H1 (cell line): ENCODE data around the gene GEN1. TPM values are rescaled to one million over a fixed set of nuclear protein-coding genes. Genes with fewer than 3 reads are reported as not detected.

Source experiments
- CTCF ChIA-PET: fragments of 300-600 bp; sonication (Branson Sonifier 250); formaldehyde crosslinking; loops from one replicate; lab custom pipeline; 2021; ENCODE audit not compliant: partially characterized antibody; lab: Charles Lee
- POLR2A ChIA-PET: fragments of 300-600 bp; sonication (Branson Sonifier 250); formaldehyde crosslinking; loops from one replicate; lab custom pipeline; 2021; ENCODE audit warnings: inconsistent platforms; ENCODE audit not compliant: partially characterized antibody; lab: Charles Lee
- DNase-seq, 2 experiments: peaks; one replicate each; pipeline versions ENCODE4 v3.0.0 to v3.0.0-alpha.2; 2010 to 2022; ENCODE audit warnings: low spot score in 2 of 2, low read depth in 1 of 2, mixed read lengths in 1 of 2
- FAIRE-seq: peaks from 2 replicates; lab custom pipeline; 2011; peaks lifted over from hg19 to GRCh38; lab: Jason Lieb, UNC
- H2AFZ ChIP-seq: 2 replicates; pipeline ENCODE4 v1.8.1; 2012; ENCODE audit warnings: low read length, inconsistent platforms
- H2AK5ac ChIP-seq: 2 replicates; pipeline ENCODE4 v1.6.1; 2013; ENCODE audit warnings: low read depth, low read length
- H2BK120ac ChIP-seq: replicated peaks from 2 replicates; pipeline ENCODE3; 2013; ENCODE audit warnings: low read depth, low read length, inconsistent platforms
- H2BK12ac ChIP-seq: 2 replicates; pipeline ENCODE4 v1.6.1; 2013; ENCODE audit warnings: low read depth, low read length
- H2BK15ac ChIP-seq: 2 replicates; pipeline ENCODE4 v1.6.1; 2013; ENCODE audit warnings: low read length
- H2BK20ac ChIP-seq: 2 replicates; pipeline ENCODE4 v1.6.1; 2013; ENCODE audit warnings: low read length
- H2BK5ac ChIP-seq: 2 replicates; pipeline ENCODE4 v1.6.1; 2013; ENCODE audit warnings: low read depth, low read length
- H3K14ac ChIP-seq: 2 replicates; pipeline ENCODE4 v1.6.1; 2013; ENCODE audit warnings: inconsistent platforms; ENCODE audit not compliant: insufficient read length
- H3K18ac ChIP-seq: 2 replicates; pipeline ENCODE4 v1.6.1; 2013; ENCODE audit warnings: low read length; ENCODE audit errors: extremely low read depth
- H3K23ac ChIP-seq: 2 replicates; pipeline ENCODE4 v1.6.1; 2013; ENCODE audit warnings: inconsistent platforms; ENCODE audit not compliant: insufficient read length
- H3K23me2 ChIP-seq: 2 replicates; pipeline ENCODE4 v1.6.1; 2013; ENCODE audit warnings: low read depth, low read length
- H3K27ac ChIP-seq: 2 replicates; pipeline ENCODE4 v1.6.1; 2011; ENCODE audit warnings: low read depth, low read length, inconsistent platforms
- H3K27me3 ChIP-seq, 4 experiments: replicated peaks in 1 of 4; 1 replicate in 1 of 4; 2 replicates in 3 of 4; pipeline versions ENCODE4 v1.6.1 to v1.8.1; 2011 to 2013; ENCODE audit warnings: low read length in 3 of 4, mild to moderate bottlenecking in 3 of 4, inconsistent platforms in 2 of 4, mixed read lengths in 2 of 4, moderate library complexity in 1 of 4; ENCODE audit not compliant: control insufficient read depth in 3 of 4, insufficient read depth in 3 of 4; ENCODE audit errors: extremely low read depth in 1 of 4
- H3K36me3 ChIP-seq, 4 experiments: 2 replicates each; pipeline versions ENCODE4 v1.6.1 to v1.8.1; 2011 to 2013; ENCODE audit warnings: mild to moderate bottlenecking in 4 of 4, low read length in 3 of 4, moderate library complexity in 2 of 4, control low read depth in 1 of 4, inconsistent platforms in 1 of 4; ENCODE audit not compliant: insufficient read depth in 4 of 4, control insufficient read depth in 2 of 4
- H3K4ac ChIP-seq: replicated peaks from 2 replicates; pipeline ENCODE3; 2013; ENCODE audit warnings: low read length, low read depth, mixed read lengths, inconsistent platforms; ENCODE audit not compliant: insufficient read length
- H3K4me1 ChIP-seq, 4 experiments: replicated peaks in 1 of 4; 1 replicate in 1 of 4; 2 replicates in 3 of 4; pipeline versions ENCODE4 v1.6.1 to v1.8.1; 2011 to 2013; ENCODE audit warnings: low read length in 3 of 4, inconsistent platforms in 2 of 4, mixed read lengths in 1 of 4; ENCODE audit not compliant: insufficient read depth in 4 of 4, control insufficient read depth in 3 of 4
- H3K4me2 ChIP-seq, 2 experiments: 2 replicates each; pipeline versions ENCODE4 v1.6.1 to v1.8.1; 2011 to 2013; ENCODE audit warnings: low read depth in 2 of 2, low read length in 2 of 2, control low read depth in 1 of 2, inconsistent platforms in 1 of 2, mild to moderate bottlenecking in 1 of 2; ENCODE audit not compliant: insufficient read depth in 1 of 2
- H3K4me3 ChIP-seq, 4 experiments: fragments of 200-600, 300-600 bp in 1 of 4; sonication (generic), shearing (Covaris generic), sonication (Bioruptor Twin) in 1 of 4; 2 replicates each; pipeline versions ENCODE4 v1.5.1 to v1.8.1; 2011 to 2016; ENCODE audit warnings: low read length in 4 of 4, low read depth in 3 of 4, control low read depth in 2 of 4, inconsistent platforms in 2 of 4, mild to moderate bottlenecking in 2 of 4, mixed read lengths in 1 of 4, moderate library complexity in 1 of 4; ENCODE audit not compliant: insufficient read depth in 2 of 4; ENCODE audit errors: extremely low read depth in 1 of 4
- H3K56ac ChIP-seq: replicated peaks from 2 replicates; pipeline ENCODE3; 2013; ENCODE audit warnings: low read depth, mild to moderate bottlenecking, mixed read lengths, low read length, inconsistent platforms; ENCODE audit not compliant: insufficient read length
- H3K79me1 ChIP-seq: 2 replicates; pipeline ENCODE4 v1.6.1; 2013; ENCODE audit warnings: low read depth, low read length, control low read depth
- H3K79me2 ChIP-seq, 2 experiments: 2 replicates each; pipeline versions ENCODE4 v1.6.1 to v1.8.1; 2012 to 2013; ENCODE audit warnings: low read length in 2 of 2, mild to moderate bottlenecking in 2 of 2, inconsistent platforms in 1 of 2; ENCODE audit not compliant: insufficient read depth in 2 of 2, control insufficient read depth in 1 of 2
- H3K9ac ChIP-seq, 4 experiments: replicated peaks in 1 of 4; 1 replicate in 1 of 4; 2 replicates in 3 of 4; pipeline versions ENCODE4 v1.6.1 to v1.8.1; 2011 to 2013; ENCODE audit warnings: low read depth in 3 of 4, low read length in 3 of 4, control low read depth in 2 of 4, mild to moderate bottlenecking in 2 of 4, moderate library complexity in 2 of 4, inconsistent platforms in 1 of 4; ENCODE audit errors: extremely low read depth in 1 of 4
- H3K9me3 ChIP-seq, 2 experiments: 2 replicates each; pipeline versions ENCODE4 v1.6.1 to v1.8.1; 2012 to 2013; ENCODE audit warnings: mild to moderate bottlenecking in 2 of 2, moderate library complexity in 2 of 2, control low read depth in 1 of 2, inconsistent platforms in 1 of 2, low read depth in 1 of 2, low read length in 1 of 2, mixed read lengths in 1 of 2; ENCODE audit not compliant: insufficient read depth in 2 of 2
- H4K20me1 ChIP-seq, 2 experiments: replicated peaks in 1 of 2; 2 replicates each; pipeline versions ENCODE3 to v1.8.1; 2011 to 2013; ENCODE audit warnings: inconsistent platforms in 2 of 2, low read length in 2 of 2, mild to moderate bottlenecking in 1 of 2; ENCODE audit not compliant: insufficient read depth in 2 of 2, control insufficient read depth in 1 of 2
- H4K5ac ChIP-seq: 2 replicates; pipeline ENCODE4 v1.6.1; 2013; ENCODE audit warnings: low read length, low read depth, mixed read lengths, inconsistent platforms; ENCODE audit not compliant: insufficient read length
- H4K8ac ChIP-seq: 2 replicates; pipeline ENCODE4 v1.8.0; 2013; ENCODE audit warnings: mild to moderate bottlenecking, moderate library complexity, low read length, inconsistent platforms; ENCODE audit not compliant: insufficient read depth; ENCODE audit errors: extremely low read depth
- H4K91ac ChIP-seq: replicated peaks from 2 replicates; pipeline ENCODE3; 2013; ENCODE audit warnings: low read length, mixed read lengths, inconsistent platforms; ENCODE audit not compliant: insufficient read length
- FOSL1 ChIP-seq: IDR thresholded peaks from 2 replicates; pipeline ENCODE4 v1.6.1; 2011; ENCODE audit warnings: mild to moderate bottlenecking, low read depth, low read length, moderate library complexity; ENCODE audit not compliant: insufficient read depth
- NANOG ChIP-seq: IDR thresholded peaks from 2 replicates; pipeline ENCODE4 v1.6.1; 2011; ENCODE audit warnings: low read length, low read depth, mild to moderate bottlenecking, inconsistent platforms; ENCODE audit not compliant: insufficient read depth, poor library complexity, severe bottlenecking
- POLR2A ChIP-seq, 2 experiments: IDR thresholded peaks; 1 replicate in 1 of 2; 2 replicates in 1 of 2; pipeline ENCODE4 v1.6.1; 2011; ENCODE audit warnings: low read depth in 2 of 2, low read length in 2 of 2, mild to moderate bottlenecking in 2 of 2; ENCODE audit errors: control extremely low read depth in 1 of 2
- POU5F1 ChIP-seq: IDR thresholded peaks from 2 replicates; pipeline ENCODE4 v1.6.1; 2011; ENCODE audit warnings: low read depth, mild to moderate bottlenecking, low read length, moderate library complexity
- RFX5 ChIP-seq: IDR thresholded peaks from 2 replicates; pipeline ENCODE4 v1.6.1; 2011; ENCODE audit warnings: low read depth, low read length, improper control_type of control experiment, borderline replicate concordance
- SIN3A ChIP-seq, 2 experiments: IDR thresholded peaks in 1 of 2; conservative IDR thresholded peaks in 1 of 2; 2 replicates each; pipeline ENCODE4 v1.6.1; 2011 to 2012; ENCODE audit warnings: low read length in 2 of 2, improper control_type of control experiment in 1 of 2, low read depth in 1 of 2, mild to moderate bottlenecking in 1 of 2
- TAF1 ChIP-seq: IDR thresholded peaks from 2 replicates; pipeline ENCODE4 v1.6.1; 2011; ENCODE audit warnings: mild to moderate bottlenecking, low read depth, low read length
- TAF7 ChIP-seq: optimal IDR thresholded peaks from 2 replicates; pipeline ENCODE3; 2011; ENCODE audit warnings: low read depth, mild to moderate bottlenecking, inconsistent platforms, low read length, moderate library complexity, borderline replicate concordance
- WGBS, 2 experiments: shearing (Covaris generic) in 1 of 2; methylation state at CpG; one replicate each; pipeline versions ENCODE4 v1.1.6 to v1.1.7; 2013 to 2015; ENCODE audit warnings: low lambda C conversion rate in 2 of 2, mixed read lengths in 2 of 2, inconsistent platforms in 1 of 2, low coverage in 1 of 2, missing lambda C conversion rate in 1 of 2; ENCODE audit not compliant: insufficient replicate concordance in 2 of 2, insufficient coverage in 1 of 2, insufficient read length in 1 of 2; ENCODE audit errors: extremely low coverage in 1 of 2, missing lambda C conversion rate in 1 of 2; 5-methylcytosine and 5-hydroxymethylcytosine counted together
- polyA plus RNA-seq, 7 experiments: library from polyadenylated mRNA; depleted of rRNA in 3 of 7; stranded (reverse) in 5 of 7; unstranded in 2 of 7; fragments of >200 nt in 5 of 7; fragments of 200-250 nt in 2 of 7; gene quantifications; 1 replicate in 5 of 7; 2 replicates in 1 of 7; 4 replicates in 1 of 7; pipeline versions ENCODE4 v1.2.1 to v1.2.3, GENCODE V29; 2011 to 2013; ENCODE audit warnings: missing spikeins in 2 of 7, mixed read lengths in 2 of 7
- total RNA-seq: library from RNA; stranded (reverse); fragmentation: NEBNext Ultra II Directional; extraction: Animal tissue kit (Norgen Biotek cat#: 25700); gene quantifications from 2 replicates; pipeline ENCODE4 v1.2.1, GENCODE V29; 2021
- TF ChIP-seq, protein P1 (sequence below): IDR thresholded peaks from 2 replicates; pipeline ENCODE4 v1.6.1; 2012; ENCODE audit warnings: low read length, inconsistent platforms

The GEN1 gene
- total and polyA plus RNA-seq, 2 of the 8 experiments (the other 6 are each of a cell fraction or from before 2014, with no cell fraction given), result 6.9 to 19.2 TPM

DNA sequence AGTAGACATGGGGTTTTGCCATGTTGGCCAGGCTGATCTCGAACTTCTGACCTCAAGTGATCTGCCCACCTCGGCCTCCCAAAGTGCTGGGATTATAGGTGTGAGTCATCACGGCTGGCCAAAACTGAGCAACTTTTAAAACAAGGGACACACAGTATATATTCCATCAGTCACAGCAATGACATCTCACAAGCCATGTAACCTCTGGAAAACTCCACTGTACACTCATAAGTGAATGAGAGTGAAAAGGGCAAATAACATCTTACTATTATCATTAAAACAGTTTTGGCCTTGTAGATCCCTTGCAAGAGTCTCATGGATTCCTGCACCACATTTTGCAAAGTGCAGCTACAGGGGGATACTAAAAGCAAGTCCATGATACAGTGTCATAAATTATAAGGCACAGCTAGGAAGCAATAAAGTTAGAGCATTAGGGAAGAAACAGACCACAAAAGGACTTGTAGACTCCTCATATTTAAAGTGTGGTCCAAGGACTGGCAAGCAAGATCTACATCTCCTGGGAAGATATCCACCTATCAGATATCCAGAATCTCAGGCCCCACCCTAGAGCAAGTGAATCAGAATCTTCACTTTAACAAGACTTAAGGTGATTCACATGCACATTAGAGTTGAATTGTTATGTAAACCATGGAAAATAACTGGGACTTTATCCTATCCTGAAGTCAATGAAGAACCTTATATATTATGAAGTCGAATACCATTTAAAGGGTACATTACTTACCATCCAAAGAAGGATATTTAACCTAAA is 6.1 kb upstream of the GEN1 start:
- CTCF ChIA-PET, result interaction anchor here (0.6 to 1.1 kb wide), 3 partner anchors 10 to 311 kb away, joined by 3 read pairs; no protein-coding TSS in a partner anchor
- TF ChIP-seq TAF7, result peak; percentile 65
- no peak for TF ChIP-seq RFX5
- TF ChIP-seq NANOG, result peak; percentile 60
- TF ChIP-seq POU5F1, result peak; percentile 75
- TF ChIP-seq, protein P1, sequence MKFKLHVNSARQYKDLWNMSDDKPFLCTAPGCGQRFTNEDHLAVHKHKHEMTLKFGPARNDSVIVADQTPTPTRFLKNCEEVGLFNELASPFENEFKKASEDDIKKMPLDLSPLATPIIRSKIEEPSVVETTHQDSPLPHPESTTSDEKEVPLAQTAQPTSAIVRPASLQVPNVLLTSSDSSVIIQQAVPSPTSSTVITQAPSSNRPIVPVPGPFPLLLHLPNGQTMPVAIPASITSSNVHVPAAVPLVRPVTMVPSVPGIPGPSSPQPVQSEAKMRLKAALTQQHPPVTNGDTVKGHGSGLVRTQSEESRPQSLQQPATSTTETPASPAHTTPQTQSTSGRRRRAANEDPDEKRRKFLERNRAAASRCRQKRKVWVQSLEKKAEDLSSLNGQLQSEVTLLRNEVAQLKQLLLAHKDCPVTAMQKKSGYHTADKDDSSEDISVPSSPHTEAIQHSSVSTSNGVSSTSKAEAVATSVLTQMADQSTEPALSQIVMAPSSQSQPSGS, result no peak
- no peak for TF ChIP-seq FOSL1
- no peak for TF ChIP-seq SIN3A (conservative IDR thresholded peaks at IDR 0.05 in 1 of 2, IDR thresholded peaks at IDR 0.05 in 1 of 2; ENCODE audit: low read depth in 1 of 2, low read length in 2 of 2)
- 0 out of 3 replicates have a peak, but pooled peaks of 1 of the 2 experiments have one; percentile 30 for TF ChIP-seq POLR2A (IDR thresholded peaks at IDR 0.05; ENCODE audit: control extremely low read depth in 1 of 2, low read depth in 2 of 2, low read length in 2 of 2)
- no peak for TF ChIP-seq TAF1

More for the DNA sequence above, 6.1 kb upstream of the GEN1 start:
- peak overlapping the region in 1 of 4 experiments; percentile 40; a peak in 1 of 8 replicates for H3K4me3 ChIP-seq
- H3K79me1 ChIP-seq, result peaks cover 5% of the 10 kb centered on the region
- peak overlapping the region; percentile 76; the same call in 1 of the 2 replicates for H2BK5ac ChIP-seq
- 74% methylated on average over 4 of the region's 4 CpGs; no CpG with 5 or more reads in 1 of the 2 experiments for WGBS, 2 experiments
- DNase-seq (no peak), FAIRE-seq (no peak)
- H3K23ac ChIP-seq, result no peak overlapping the region
- no peak overlapping the region for H4K5ac ChIP-seq
- POLR2A ChIA-PET, result interaction anchor here (1.4 kb wide), 1 partner anchor 38 kb away, joined by 3 read pairs; no protein-coding TSS in a partner anchor
- H3K4me1 ChIP-seq, result peaks cover 4 to 24% (median 9%) of the 10 kb centered on the region in 4 experiments
- peaks cover 0 to 2% of the 10 kb centered on the region in 2 experiments for H4K20me1 ChIP-seq
- no peak overlapping the region for H2BK15ac ChIP-seq
- 0 out of 2 replicates have a peak overlapping the region, but pooled peaks have one; percentile 24 for H2BK20ac ChIP-seq
- H4K8ac ChIP-seq, result no peak overlapping the region
- no peaks in the 10 kb centered on the region for H3K9me3 ChIP-seq
- peak overlapping the region; percentile 9; the same call in 1 of the 2 replicates for H3K18ac ChIP-seq
- peaks cover 7 to 79% of the 10 kb centered on the region in 2 experiments for H3K79me2 ChIP-seq
- H3K4me2 ChIP-seq, result peak overlapping the region; percentile 44 to 58; a peak in 3 of 4 replicates
- no peaks in the 10 kb centered on the region for H3K23me2 ChIP-seq
- H3K56ac ChIP-seq, result no peak overlapping the region
- peak overlapping the region; percentile 88; the same call in 1 of the 2 replicates for H2BK12ac ChIP-seq
- H3K36me3 ChIP-seq, result peaks cover 0 to 28% (median 7%) of the 10 kb centered on the region in 4 experiments; a peak in 5 of 8 replicates
- H3K27me3 ChIP-seq, result no peaks in the 10 kb centered on the region
- H2BK120ac ChIP-seq, result no peak overlapping the region
- H3K14ac ChIP-seq, result no peak overlapping the region
- H4K91ac ChIP-seq, result peak overlapping the region; percentile 3
- no peak overlapping the region for H2AK5ac ChIP-seq
- no peak overlapping the region for H3K9ac ChIP-seq
- H3K27ac ChIP-seq, result peak overlapping the region; percentile 65
- no peak overlapping the region for H2AFZ ChIP-seq
- H3K4ac ChIP-seq, result no peak overlapping the region
